Smooth muscle cell (in vitro differentiated cells): Measurements from ENCODE around the gene YIPF1. TPM values are rescaled to one million over a fixed set of nuclear protein-coding genes. Genes with fewer than 3 reads are reported as not detected.

Experiments used
- DNase-seq: peaks from one replicate; lab custom pipeline; 2025; ENCODE audit not compliant: unreplicated experiment; lab: John Stamatoyannopoulos, UW
- H2AFZ ChIP-seq: fragments of 200-600 bp; sonication (generic); 2 replicates; pipeline ENCODE4 v1.6.0; 2016; ENCODE audit warnings: antibody characterized with exemption, low read depth, mild to moderate bottlenecking
- H3F3A ChIP-seq: fragments of 200-600 bp; sonication (generic); 2 replicates; pipeline ENCODE4 v1.6.0; 2017; ENCODE audit warnings: antibody characterized with exemption, low read depth
- H3K27ac ChIP-seq: fragments of 200-600 bp; sonication (generic); 2 replicates; pipeline ENCODE4 v1.5.1; 2016; ENCODE audit warnings: low read depth, mild to moderate bottlenecking
- H3K27me3 ChIP-seq: fragments of 200-600 bp; sonication (generic); 2 replicates; pipeline ENCODE4 v1.6.1; 2016; ENCODE audit warnings: low read depth, mild to moderate bottlenecking
- H3K36me3 ChIP-seq: fragments of 200-600 bp; sonication (generic); 2 replicates; pipeline ENCODE4 v1.5.1; 2016; ENCODE audit warnings: low read depth
- H3K4me1 ChIP-seq: fragments of 200-600 bp; sonication (generic); 2 replicates; pipeline ENCODE4 v1.5.1; 2016; ENCODE audit warnings: low read depth
- H3K4me2 ChIP-seq: fragments of 200-600 bp; sonication (generic); 2 replicates; pipeline ENCODE4 v1.6.0; 2016; ENCODE audit warnings: mild to moderate bottlenecking
- H3K4me3 ChIP-seq: fragments of 200-600 bp; sonication (generic); 2 replicates; pipeline ENCODE4 v1.5.1; 2016; ENCODE audit warnings: mild to moderate bottlenecking
- H3K79me2 ChIP-seq: fragments of 200-600 bp; sonication (generic); 2 replicates; pipeline ENCODE4 v1.6.0; 2016; ENCODE audit warnings: low read depth, mild to moderate bottlenecking
- H3K9ac ChIP-seq: fragments of 200-600 bp; sonication (generic); 2 replicates; pipeline ENCODE4 v1.6.0; 2016; ENCODE audit warnings: low read depth
- H3K9me3 ChIP-seq: fragments of 200-600 bp; sonication (generic); replicated peaks from 2 replicates; pipeline ENCODE4 v1.5.1; 2016; ENCODE audit warnings: low read depth
- H4K20me1 ChIP-seq: fragments of 200-600 bp; sonication (generic); 2 replicates; pipeline ENCODE4 v1.6.0; 2016; ENCODE audit warnings: low read depth
- CTCF ChIP-seq: fragments of 200-600 bp; sonication (generic); IDR thresholded peaks from 2 replicates; pipeline ENCODE4 v1.5.1; 2017; ENCODE audit warnings: borderline replicate concordance, mild to moderate bottlenecking, antibody characterized with exemption; ENCODE audit not compliant: insufficient read depth, poor library complexity, severe bottlenecking
- WGBS: methylation state at CpG from one replicate; pipeline ENCODE4 v1.1.7; 2016; ENCODE audit warnings: low lambda C conversion rate; 5-methylcytosine and 5-hydroxymethylcytosine counted together
- polyA plus RNA-seq: library from polyadenylated mRNA; unstranded; fragments of >200 nt; fragmentation: Nextera tagmentation; extraction: Ambion mirVana; gene quantifications from 2 replicates; pipeline ENCODE4 v1.2.1, GENCODE V29; 2016
- total RNA-seq: library from RNA; depleted of rRNA; stranded (reverse); fragments of >200 nt; gene quantifications from 2 replicates; pipeline ENCODE4 v1.2.3, GENCODE V29; 2014

Gene YIPF1
- total and polyA plus RNA-seq, 2 experiments from 2014 or later: 32.4 to 45.9 TPM

- DNase-seq: no peak
- Histone ChIP-seq H3K4me1 (no peaks in the 10 kb centered on the region), H3K4me2 (no peak overlapping the region), H3F3A (no peaks in the 10 kb centered on the region), H3K9ac (no peak overlapping the region), H3K36me3 (no peaks in the 10 kb centered on the region), H3K9me3 (no peaks in the 10 kb centered on the region), H3K79me2 (no peaks in the 10 kb centered on the region), H2AFZ (no peak overlapping the region), H3K4me3 (no peak overlapping the region), H3K27ac (no peak overlapping the region), H4K20me1 (no peaks in the 10 kb centered on the region), H3K27me3 (no peaks in the 10 kb centered on the region)
- no peak for TF ChIP-seq CTCF
- 81% methylated on average over 7 of the region's 7 CpGs for WGBS
Measured at GRCh38 chr1:53902235-53903138, 12.9 kb upstream of the YIPF1 start.

GRCh38 chr1:53899708-53900107 is 10.1 kb upstream of the YIPF1 start:
- H3K4me3 ChIP-seq: no peak overlapping the region
- H3K9ac ChIP-seq: no peak overlapping the region
- TF ChIP-seq CTCF: no peak
- H3K4me1 ChIP-seq: no peaks in the 10 kb centered on the region
- no peak overlapping the region for H3K27ac ChIP-seq
- no peaks in the 10 kb centered on the region for H3F3A ChIP-seq
- no peaks in the 10 kb centered on the region for H3K36me3 ChIP-seq
- no peaks in the 10 kb centered on the region for H3K9me3 ChIP-seq
- DNase-seq: no peak
- H4K20me1 ChIP-seq: no peaks in the 10 kb centered on the region
- H3K27me3 ChIP-seq: no peaks in the 10 kb centered on the region
- H2AFZ ChIP-seq: no peak overlapping the region
- H3K79me2 ChIP-seq: no peaks in the 10 kb centered on the region
- no peak overlapping the region for H3K4me2 ChIP-seq
- 97% methylated on average over 3 of the region's 3 CpGs for WGBS

- no peak overlapping the region for H3K9ac ChIP-seq
- no peaks in the 10 kb centered on the region for H3K27me3 ChIP-seq
- no peak for TF ChIP-seq CTCF
- 74% methylated on average over 2 of the region's 2 CpGs for WGBS
- no peak for DNase-seq
- H3K36me3 ChIP-seq: no peaks in the 10 kb centered on the region
- H3F3A ChIP-seq: no peaks in the 10 kb centered on the region
- no peaks in the 10 kb centered on the region for H4K20me1 ChIP-seq
- H3K4me1 ChIP-seq: no peaks in the 10 kb centered on the region
- H3K9me3 ChIP-seq: no peaks in the 10 kb centered on the region
- H3K79me2 ChIP-seq: no peaks in the 10 kb centered on the region
- H3K4me2 ChIP-seq: no peak overlapping the region
- no peak overlapping the region for H3K27ac ChIP-seq
- H3K4me3 ChIP-seq: no peak overlapping the region
- no peak overlapping the region for H2AFZ ChIP-seq
Measured at GRCh38 chr1:53899206-53899628, 9.6 kb upstream of the YIPF1 start.

- H3K9ac ChIP-seq: no peak overlapping the region
- H3K27ac ChIP-seq: peak overlapping the region; percentile 35
- no peaks in the 10 kb centered on the region for H4K20me1 ChIP-seq
- no peak for TF ChIP-seq CTCF
- no peaks in the 10 kb centered on the region for H3K36me3 ChIP-seq
- H3K9me3 ChIP-seq: no peaks in the 10 kb centered on the region
- H3K79me2 ChIP-seq: no peaks in the 10 kb centered on the region
- no peaks in the 10 kb centered on the region for H3K27me3 ChIP-seq
- H2AFZ ChIP-seq: no peak overlapping the region
- no peaks in the 10 kb centered on the region for H3F3A ChIP-seq
- WGBS: 67% methylated on average over 2 of the region's 2 CpGs
- no peak for DNase-seq
- H3K4me2 ChIP-seq: peak overlapping the region; percentile 35
- no peaks in the 10 kb centered on the region for H3K4me1 ChIP-seq
- no peak overlapping the region for H3K4me3 ChIP-seq
Measured at GRCh38 chr1:53896635-53897229, 7.1 kb upstream of the YIPF1 start.
